ENCODE results near the gene SLC38A8. TPM values are rescaled to one million over a fixed set of nuclear protein-coding genes. Genes with fewer than 3 reads are reported as not detected.

The SLC38A8 gene
- total and polyA plus RNA-seq, 2 donors (not counting 1 experiment from before 2014, with no cell fraction given): not detected

- no peaks in the 10 kb centered on the region for H3K9me3 ChIP-seq (ENCODE audit: control extremely low read depth in 1 of 3, control insufficient read depth in 2 of 3, insufficient read depth in 1 of 3, low read length in 2 of 3)
- ChIA-PET CTCF (interaction anchor here (1.1 kb wide), 1 partner anchor 249 kb away, joined by 3 read pairs; no protein-coding TSS in a partner anchor), POLR2A (no interaction called here)
- no peaks in the 10 kb centered on the region for H3K4me1 Mint-ChIP-seq
- H4K20me1 ChIP-seq (ENCODE audit: control insufficient read depth, insufficient read depth, low read length, poor library complexity, severe bottlenecking): peaks cover 47% of the 10 kb centered on the region
- no peak for TF ChIP-seq CTCF (IDR thresholded peaks at IDR 0.05)
- intact Hi-C loops (cut with micrococcal nuclease): no loop called here
- no peak for ATAC-seq (ENCODE audit: low read depth)
- no peak overlapping the region for H3K4me3 Mint-ChIP-seq
- no peak for DNase-seq
- no peaks in the 10 kb centered on the region for H3K27me3 ChIP-seq (replicated peaks in 1 of 4; ENCODE audit: control extremely low read depth in 1 of 4, control insufficient read depth in 3 of 4, insufficient read depth in 4 of 4, low read length in 3 of 4)
- H3K79me2 ChIP-seq (ENCODE audit: control insufficient read depth, insufficient read depth, low read length): peaks cover 36% of the 10 kb centered on the region
- H3K27me3 Mint-ChIP-seq: no peaks in the 10 kb centered on the region
- no peak overlapping the region for H2AFZ ChIP-seq (ENCODE audit: insufficient read depth, low read depth, low read length, poor library complexity, severe bottlenecking)
- no peak overlapping the region for H3K4me2 ChIP-seq (replicated peaks; ENCODE audit: low read depth, low read length, poor library complexity, severe bottlenecking)
- no peak overlapping the region for H3K27ac ChIP-seq (ENCODE audit: low read length in 2 of 2)
- peaks cover 1 to 86% of the 10 kb centered on the region in 2 experiments for H3K36me3 ChIP-seq (replicated peaks in 1 of 2; ENCODE audit: control extremely low read depth in 1 of 2, control insufficient read depth in 1 of 2, extremely low read depth in 1 of 2, insufficient read depth in 2 of 2, low read length in 1 of 2)
- no peak overlapping the region for H3K4me3 ChIP-seq (ENCODE audit: control extremely low read depth in 1 of 5, extremely low read depth in 1 of 5, insufficient read depth in 1 of 5, low read depth in 2 of 5, low read length in 4 of 5)
- H3K9me3 Mint-ChIP-seq (ENCODE audit: insufficient read depth): no peaks in the 10 kb centered on the region
- no peak overlapping the region for H3K27ac Mint-ChIP-seq
- 98% methylated on average over 6 of the region's 11 CpGs for WGBS (ENCODE audit: insufficient coverage)
- H3K4me1 ChIP-seq (ENCODE audit: control insufficient read depth in 2 of 2, insufficient read depth in 2 of 2, low read length in 2 of 2): no peaks in the 10 kb centered on the region
- no peak overlapping the region for H3K9ac ChIP-seq (ENCODE audit: low read length)
These were observed 32.8 kb upstream of the SLC38A8 start for GRCh38 chr16:84075376-84075775.

GRCh38 chr16:84074721-84075120, 32.1 kb upstream of the SLC38A8 start:
- H3K27ac Mint-ChIP-seq: no peak overlapping the region

More at GRCh38 chr16:84074721-84075120, 32.1 kb upstream of the SLC38A8 start:
- H4K20me1 ChIP-seq (ENCODE audit: control insufficient read depth, insufficient read depth, low read length, poor library complexity, severe bottlenecking): peaks cover 41% of the 10 kb centered on the region
- Mint-ChIP-seq H3K4me3 (no peak overlapping the region), H3K4me1 (no peaks in the 10 kb centered on the region), H3K9me3 (ENCODE audit: insufficient read depth) (no peaks in the 10 kb centered on the region), H3K27me3 (no peaks in the 10 kb centered on the region)
- no peak overlapping the region for H3K9ac ChIP-seq (ENCODE audit: low read length)
- CTCF ChIA-PET: interaction anchor here (1.1 kb wide), 1 partner anchor 249 kb away, joined by 3 read pairs; no protein-coding TSS in a partner anchor
- no peak overlapping the region for H2AFZ ChIP-seq (ENCODE audit: insufficient read depth, low read depth, low read length, poor library complexity, severe bottlenecking)
- intact Hi-C loops (cut with micrococcal nuclease): no loop called here
- ATAC-seq (ENCODE audit: low read depth) (no peak), DNase-seq (no peak)
- POLR2A ChIA-PET: no interaction called here
- TF ChIP-seq EZH2 (IDR thresholded peaks at IDR 0.05; ENCODE audit: borderline replicate concordance, insufficient read depth, low read depth, low read length, poor library complexity, severe bottlenecking): no peak
- no peak for TF ChIP-seq CTCF (IDR thresholded peaks at IDR 0.05)
- no peaks in the 10 kb centered on the region for H3K4me1 ChIP-seq (ENCODE audit: control insufficient read depth in 2 of 2, insufficient read depth in 2 of 2, low read length in 2 of 2)
- peaks cover 1 to 86% of the 10 kb centered on the region in 2 experiments for H3K36me3 ChIP-seq (replicated peaks in 1 of 2; ENCODE audit: control extremely low read depth in 1 of 2, control insufficient read depth in 1 of 2, extremely low read depth in 1 of 2, insufficient read depth in 2 of 2, low read length in 1 of 2)
- 95% methylated on average over 3 of the region's 3 CpGs for WGBS (ENCODE audit: insufficient coverage)
- no peaks in the 10 kb centered on the region for H3K27me3 ChIP-seq (replicated peaks in 1 of 4; ENCODE audit: control extremely low read depth in 1 of 4, control insufficient read depth in 3 of 4, insufficient read depth in 4 of 4, low read length in 3 of 4)
- H3K4me2 ChIP-seq (replicated peaks; ENCODE audit: low read depth, low read length, poor library complexity, severe bottlenecking): no peak overlapping the region
- H3K4me3 ChIP-seq (ENCODE audit: control extremely low read depth in 1 of 5, extremely low read depth in 1 of 5, insufficient read depth in 1 of 5, low read depth in 2 of 5, low read length in 4 of 5): no peak overlapping the region
- no peak overlapping the region for H3K27ac ChIP-seq (ENCODE audit: low read length in 2 of 2)
- no peaks in the 10 kb centered on the region for H3K9me3 ChIP-seq (ENCODE audit: control extremely low read depth in 1 of 3, control insufficient read depth in 2 of 3, insufficient read depth in 1 of 3, low read length in 2 of 3)
- peaks cover 31% of the 10 kb centered on the region for H3K79me2 ChIP-seq (ENCODE audit: control insufficient read depth, insufficient read depth, low read length)
